Measurements from ENCODE around the gene TUBA3C. TPM values are rescaled to one million over a fixed set of nuclear protein-coding genes. Genes with fewer than 3 reads are reported as not detected.

Gene TUBA3C
- total RNA-seq, 1 experiment from 2014 or later = not detected

DNA sequence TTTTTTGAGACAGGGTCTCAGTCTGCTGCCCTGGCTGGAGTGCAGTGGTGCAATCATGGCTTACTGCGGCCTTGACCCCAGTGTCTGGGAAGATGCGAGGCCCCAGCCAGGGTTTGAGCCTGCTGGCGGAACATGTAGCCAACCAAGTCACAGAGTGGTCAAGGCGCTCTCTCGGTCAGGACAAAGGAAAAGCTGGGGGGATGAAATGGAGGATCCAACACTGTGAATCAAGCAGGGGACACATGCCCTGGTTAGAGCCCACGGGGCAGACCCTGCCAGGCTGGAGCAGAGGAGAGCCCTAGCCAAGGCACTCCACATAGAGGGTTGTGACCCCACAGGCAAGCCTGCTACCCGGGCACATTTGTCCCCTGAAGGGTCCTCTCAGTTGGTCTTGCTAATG, 10.1 kb downstream of the TUBA3C start:
- Histone ChIP-seq H3K27me3 (ENCODE audit: insufficient read depth, low read depth) (peaks cover 49% of the 10 kb centered on the region), H3K9me2 (ENCODE audit: insufficient read depth) (no peaks in the 10 kb centered on the region), H3F3A (ENCODE audit: insufficient read depth, low read depth) (no peaks in the 10 kb centered on the region), H2AFZ (no peak overlapping the region), H3K9me3 (ENCODE audit: insufficient read depth, low read depth) (no peaks in the 10 kb centered on the region), H3K27ac (no peak overlapping the region), H3K79me2 (ENCODE audit: low read depth) (no peaks in the 10 kb centered on the region), H3K36me3 (ENCODE audit: low read depth) (no peaks in the 10 kb centered on the region), H3K4me2 (no peak overlapping the region), H3K4me3 (no peak overlapping the region), H3K4me1 (replicated peaks; ENCODE audit: insufficient read depth) (no peaks in the 10 kb centered on the region), H4K20me1 (ENCODE audit: insufficient read depth) (no peaks in the 10 kb centered on the region)
- DNase-seq = no peak
- no peak for TF ChIP-seq EZH2 (IDR thresholded peaks at IDR 0.05; ENCODE audit: low read depth)
- TF ChIP-seq, protein P1, sequence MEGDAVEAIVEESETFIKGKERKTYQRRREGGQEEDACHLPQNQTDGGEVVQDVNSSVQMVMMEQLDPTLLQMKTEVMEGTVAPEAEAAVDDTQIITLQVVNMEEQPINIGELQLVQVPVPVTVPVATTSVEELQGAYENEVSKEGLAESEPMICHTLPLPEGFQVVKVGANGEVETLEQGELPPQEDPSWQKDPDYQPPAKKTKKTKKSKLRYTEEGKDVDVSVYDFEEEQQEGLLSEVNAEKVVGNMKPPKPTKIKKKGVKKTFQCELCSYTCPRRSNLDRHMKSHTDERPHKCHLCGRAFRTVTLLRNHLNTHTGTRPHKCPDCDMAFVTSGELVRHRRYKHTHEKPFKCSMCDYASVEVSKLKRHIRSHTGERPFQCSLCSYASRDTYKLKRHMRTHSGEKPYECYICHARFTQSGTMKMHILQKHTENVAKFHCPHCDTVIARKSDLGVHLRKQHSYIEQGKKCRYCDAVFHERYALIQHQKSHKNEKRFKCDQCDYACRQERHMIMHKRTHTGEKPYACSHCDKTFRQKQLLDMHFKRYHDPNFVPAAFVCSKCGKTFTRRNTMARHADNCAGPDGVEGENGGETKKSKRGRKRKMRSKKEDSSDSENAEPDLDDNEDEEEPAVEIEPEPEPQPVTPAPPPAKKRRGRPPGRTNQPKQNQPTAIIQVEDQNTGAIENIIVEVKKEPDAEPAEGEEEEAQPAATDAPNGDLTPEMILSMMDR (conservative IDR thresholded peaks at IDR 0.05) = no peak
- no TSS peak for BruUV-seq (replicated peaks)
- CTCF ChIA-PET = no interaction called here
- POLR2A ChIA-PET (ENCODE audit: unreplicated experiment) = no interaction called here
- intact Hi-C loops (cut with micrococcal nuclease; ENCODE audit: unreplicated experiment) = no loop called here

DNA sequence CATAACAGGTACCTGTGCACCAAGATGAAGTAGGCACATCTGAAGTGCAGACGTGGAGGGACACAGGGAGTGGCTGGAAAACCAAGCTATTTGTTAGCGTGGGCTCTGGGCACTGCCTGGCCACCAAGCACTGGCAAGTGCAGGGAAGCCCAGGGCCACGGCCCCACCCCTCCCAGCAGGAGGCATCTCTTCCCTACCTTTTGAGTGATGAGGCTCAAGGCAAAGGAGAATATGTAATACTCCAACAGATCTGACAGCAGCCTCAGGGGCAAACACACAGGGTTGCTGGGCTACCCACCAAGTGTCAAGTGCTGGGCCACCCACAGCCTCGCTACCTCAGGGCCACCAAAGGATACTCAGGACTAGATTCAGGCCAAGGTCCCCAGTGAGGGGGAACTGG, 11.6 kb downstream of the TUBA3C start:
- DNase-seq = no peak
- no peak for TF ChIP-seq EZH2 (IDR thresholded peaks at IDR 0.05; ENCODE audit: low read depth)
- Histone ChIP-seq H3K27ac (no peak overlapping the region), H3F3A (ENCODE audit: insufficient read depth, low read depth) (no peaks in the 10 kb centered on the region), H3K79me2 (ENCODE audit: low read depth) (no peaks in the 10 kb centered on the region), H3K4me2 (no peak overlapping the region), H2AFZ (no peak overlapping the region), H3K9me3 (ENCODE audit: insufficient read depth, low read depth) (no peaks in the 10 kb centered on the region), H3K4me3 (no peak overlapping the region), H4K20me1 (ENCODE audit: insufficient read depth) (no peaks in the 10 kb centered on the region), H3K4me1 (replicated peaks; ENCODE audit: insufficient read depth) (no peaks in the 10 kb centered on the region), H3K36me3 (ENCODE audit: low read depth) (no peaks in the 10 kb centered on the region), H3K9me2 (ENCODE audit: insufficient read depth) (no peaks in the 10 kb centered on the region), H3K27me3 (ENCODE audit: insufficient read depth, low read depth) (peaks cover 45% of the 10 kb centered on the region)
- intact Hi-C loops (cut with micrococcal nuclease; ENCODE audit: unreplicated experiment) = no loop called here
- POLR2A ChIA-PET (ENCODE audit: unreplicated experiment) = no interaction called here
- CTCF ChIA-PET = no interaction called here
- no TSS peak for BruUV-seq (replicated peaks)

DNA sequence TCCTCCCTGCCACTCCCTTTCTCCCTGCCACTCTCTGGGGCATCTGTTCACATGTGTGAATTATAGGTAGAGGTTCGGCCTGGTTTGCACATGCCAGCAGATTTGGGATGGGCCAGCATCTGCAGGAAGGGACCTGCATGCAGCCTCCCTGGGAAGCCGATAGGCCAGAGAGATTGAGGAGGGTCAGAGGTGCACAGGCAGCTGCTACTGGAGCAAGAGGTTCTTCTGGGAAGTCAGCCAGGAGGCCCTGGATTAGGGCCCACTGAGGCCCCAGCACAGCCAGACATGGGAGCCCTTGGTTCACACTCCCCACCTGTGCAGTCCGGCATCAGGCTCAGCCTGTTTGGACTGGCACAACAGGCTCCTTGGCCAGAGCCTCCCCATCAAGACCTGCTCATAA, 12.1 kb downstream of the TUBA3C start:
- DNase-seq = no peak
- TF ChIP-seq, protein P1 (conservative IDR thresholded peaks at IDR 0.05) = no peak
- no peak for TF ChIP-seq EZH2 (IDR thresholded peaks at IDR 0.05; ENCODE audit: low read depth)
- Histone ChIP-seq H3K4me1 (replicated peaks; ENCODE audit: insufficient read depth) (no peaks in the 10 kb centered on the region), H3K27ac (no peak overlapping the region), H3K4me2 (no peak overlapping the region), H3K36me3 (ENCODE audit: low read depth) (no peaks in the 10 kb centered on the region), H3K4me3 (no peak overlapping the region), H3K79me2 (ENCODE audit: low read depth) (no peaks in the 10 kb centered on the region), H3F3A (ENCODE audit: insufficient read depth, low read depth) (no peaks in the 10 kb centered on the region), H4K20me1 (ENCODE audit: insufficient read depth) (no peaks in the 10 kb centered on the region), H3K9me2 (ENCODE audit: insufficient read depth) (no peaks in the 10 kb centered on the region), H2AFZ (no peak overlapping the region), H3K27me3 (ENCODE audit: insufficient read depth, low read depth) (peaks cover 45% of the 10 kb centered on the region), H3K9me3 (ENCODE audit: insufficient read depth, low read depth) (no peaks in the 10 kb centered on the region)
- ChIA-PET POLR2A (ENCODE audit: unreplicated experiment) (no interaction called here), CTCF (no interaction called here)
- intact Hi-C loops (cut with micrococcal nuclease; ENCODE audit: unreplicated experiment) = no loop called here
- no TSS peak for BruUV-seq (replicated peaks)

DNA sequence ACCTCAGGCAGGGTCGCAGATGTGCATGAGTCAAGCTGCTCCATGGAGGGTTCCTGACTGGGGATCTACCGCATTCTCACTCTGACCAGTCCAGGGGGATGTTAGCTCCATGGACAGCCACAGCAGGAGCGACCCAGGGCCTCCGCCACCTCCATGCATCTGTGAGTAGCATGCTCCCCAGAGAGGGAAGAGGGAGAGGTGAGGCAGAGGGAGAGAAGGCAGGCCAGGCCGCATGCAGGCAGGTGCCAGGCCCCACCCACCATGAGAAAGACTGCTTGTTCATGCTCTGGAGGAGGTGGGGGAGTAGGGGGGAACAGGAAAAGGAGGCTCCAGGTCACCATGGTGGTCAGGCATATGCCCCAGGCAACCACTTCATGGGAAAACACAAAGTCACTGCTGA, 20.3 kb downstream of the TUBA3C start:
- H3K4me2 ChIP-seq = no peak overlapping the region
- H3F3A ChIP-seq (ENCODE audit: insufficient read depth, low read depth) = no peaks in the 10 kb centered on the region
- H4K20me1 ChIP-seq (ENCODE audit: insufficient read depth) = no peaks in the 10 kb centered on the region
- H3K4me1 ChIP-seq (replicated peaks; ENCODE audit: insufficient read depth) = no peaks in the 10 kb centered on the region
- DNase-seq = no peak
- H3K4me3 ChIP-seq = no peak overlapping the region
- H3K79me2 ChIP-seq (ENCODE audit: low read depth) = no peaks in the 10 kb centered on the region
- H3K36me3 ChIP-seq (ENCODE audit: low read depth) = no peaks in the 10 kb centered on the region
- no TSS peak for BruUV-seq (replicated peaks)
- ChIA-PET POLR2A (ENCODE audit: unreplicated experiment) (no interaction called here), CTCF (no interaction called here)
- no peak overlapping the region for H2AFZ ChIP-seq
- intact Hi-C loops (cut with micrococcal nuclease; ENCODE audit: unreplicated experiment) = no loop called here
- H3K27me3 ChIP-seq (ENCODE audit: insufficient read depth, low read depth) = peaks cover 14% of the 10 kb centered on the region; the same call in 1 of the 2 replicates
- no peaks in the 10 kb centered on the region for H3K9me3 ChIP-seq (ENCODE audit: insufficient read depth, low read depth)
- TF ChIP-seq, protein P1 (conservative IDR thresholded peaks at IDR 0.05) = no peak
- TF ChIP-seq EZH2 (IDR thresholded peaks at IDR 0.05; ENCODE audit: low read depth) = no peak
- no peak overlapping the region for H3K27ac ChIP-seq
- no peaks in the 10 kb centered on the region for H3K9me2 ChIP-seq (ENCODE audit: insufficient read depth)
